ENCODE measurements around the gene TSTD2. TPM values are rescaled to one million over a fixed set of nuclear protein-coding genes. Genes with fewer than 3 reads are reported as not detected.
"Not testable (repeated sequence)": the region's sequence is repeated elsewhere in the genome, so short reads cannot be mapped to it uniquely, and the experiment has no call there.

TSTD2 gene
- total RNA-seq, 1 donor from 2014 or later: 14.4 TPM

DNA sequence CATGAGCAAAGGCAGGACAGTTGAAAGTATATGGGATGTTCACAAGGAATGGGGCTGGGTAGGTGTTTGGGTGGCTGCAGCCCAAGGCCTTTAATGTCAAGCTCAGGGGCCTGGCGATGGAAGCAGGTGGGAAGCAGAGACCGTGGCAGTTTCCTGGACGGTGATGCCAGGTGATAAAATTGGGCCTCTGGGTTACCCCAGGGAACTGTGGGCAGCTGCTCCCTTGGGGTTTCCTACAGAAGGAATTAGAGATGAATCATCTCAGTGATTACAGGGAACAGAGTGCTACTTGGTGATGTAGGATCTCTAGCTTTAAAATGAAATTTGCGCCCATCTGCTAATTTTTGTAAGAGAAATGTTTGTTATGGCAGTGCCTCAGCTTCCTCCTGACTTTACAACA lies 39.2 kb downstream of the TSTD2 start:
- intact Hi-C loops (cut with micrococcal nuclease): no loop called here

DNA sequence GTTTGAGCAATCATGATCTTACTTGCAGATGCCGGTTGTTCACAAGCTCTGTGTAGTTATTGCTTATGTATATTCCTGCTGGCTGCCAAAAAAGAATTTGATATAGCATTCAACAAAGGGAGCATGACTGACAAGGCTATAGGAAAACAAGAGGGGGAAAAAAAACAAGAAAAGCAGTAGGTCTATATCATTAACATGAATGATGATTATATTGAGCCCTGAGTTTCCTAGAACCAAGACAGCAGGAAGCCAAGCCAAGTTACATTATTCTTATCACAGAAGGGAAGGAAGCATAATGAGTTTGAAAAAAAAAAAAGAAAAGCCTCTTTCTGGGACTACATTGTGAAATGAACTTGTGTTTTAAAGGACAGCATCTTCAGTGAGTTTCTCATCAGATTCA lies 41.0 kb downstream of the TSTD2 start:
- intact Hi-C loops (cut with micrococcal nuclease): no loop called here

DNA sequence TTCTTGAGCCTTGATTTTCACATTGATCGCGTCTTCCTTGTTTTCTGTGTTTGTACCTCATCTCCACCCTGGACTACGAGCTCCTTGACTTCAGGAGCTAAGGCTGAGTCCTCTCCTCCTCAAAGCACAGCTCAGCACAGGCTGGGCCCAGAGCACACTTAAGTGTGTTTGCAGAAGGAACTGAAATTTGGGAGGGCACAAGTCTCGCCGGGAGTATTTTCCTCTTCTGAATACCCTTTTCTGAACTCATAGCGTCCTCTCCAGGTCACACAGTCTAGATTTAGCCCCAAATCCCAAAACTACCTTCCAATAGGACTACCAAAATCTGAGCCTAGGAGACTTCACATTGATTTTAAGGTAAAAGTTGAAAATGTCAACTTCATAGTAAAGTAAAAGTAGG lies 41.6 kb downstream of the TSTD2 start:
- intact Hi-C loops (cut with micrococcal nuclease): no loop called here

DNA sequence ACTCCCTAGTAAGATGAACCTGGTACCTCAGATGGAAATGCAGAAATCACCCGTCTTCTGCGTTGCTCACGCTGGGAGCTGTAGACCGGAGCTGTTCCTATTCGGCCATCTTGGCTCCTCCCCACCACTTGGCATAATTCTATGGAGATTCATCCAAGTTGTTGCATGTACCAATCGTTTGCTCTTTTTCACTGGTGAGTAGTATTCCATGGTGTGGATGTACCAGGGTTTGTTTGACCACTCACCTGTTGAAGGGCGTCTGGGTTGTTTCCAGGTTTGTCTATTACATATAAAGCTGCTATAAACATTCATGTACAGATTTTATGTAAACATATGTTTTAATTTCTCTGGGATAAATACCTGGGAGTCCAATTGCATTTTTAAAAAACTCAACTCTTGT lies 46.3 kb downstream of the TSTD2 start:
- intact Hi-C loops (cut with micrococcal nuclease): not testable (repeated sequence)

DNA sequence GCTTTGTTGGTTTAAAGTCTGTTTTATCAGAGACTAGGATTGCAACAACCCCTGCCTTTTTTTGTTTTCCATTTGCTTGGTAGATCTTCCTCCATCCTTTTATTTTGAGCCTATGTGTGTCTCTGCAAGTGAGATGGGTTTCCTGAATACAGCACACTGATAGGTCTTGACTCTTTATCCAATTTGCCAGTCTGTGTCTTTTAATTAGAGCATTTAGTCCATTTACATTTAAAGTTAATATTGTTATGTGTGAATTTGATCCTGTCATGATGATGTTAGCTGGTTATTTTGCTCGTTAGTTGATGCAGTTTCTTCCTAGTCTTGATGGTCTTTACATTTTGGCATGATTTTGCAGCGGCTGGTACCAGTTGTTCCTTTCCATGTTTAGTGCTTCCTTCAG lies 48.4 kb downstream of the TSTD2 start:
- intact Hi-C loops (cut with micrococcal nuclease): not testable (repeated sequence)

DNA sequence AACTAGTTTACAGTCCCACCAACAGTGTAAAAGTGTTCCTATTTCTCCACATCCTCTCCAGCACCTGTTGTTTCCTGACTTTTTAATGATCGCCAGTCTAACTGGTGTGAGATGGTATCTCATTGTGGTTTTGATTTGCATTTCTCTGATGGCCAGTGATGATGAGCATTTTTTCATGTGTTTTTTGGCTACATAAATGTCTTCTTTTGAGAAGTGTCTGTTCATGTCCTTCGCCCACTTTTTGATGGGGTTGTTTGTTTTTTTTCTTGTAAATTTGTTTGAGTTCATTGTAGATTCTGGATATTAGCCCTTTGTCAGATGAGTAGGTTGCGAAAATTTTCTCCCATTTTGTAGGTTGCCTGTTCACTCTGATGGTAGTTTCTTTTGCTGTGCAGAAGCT lies 51.6 kb downstream of the TSTD2 start:
- intact Hi-C loops (cut with micrococcal nuclease): not testable (repeated sequence)

DNA sequence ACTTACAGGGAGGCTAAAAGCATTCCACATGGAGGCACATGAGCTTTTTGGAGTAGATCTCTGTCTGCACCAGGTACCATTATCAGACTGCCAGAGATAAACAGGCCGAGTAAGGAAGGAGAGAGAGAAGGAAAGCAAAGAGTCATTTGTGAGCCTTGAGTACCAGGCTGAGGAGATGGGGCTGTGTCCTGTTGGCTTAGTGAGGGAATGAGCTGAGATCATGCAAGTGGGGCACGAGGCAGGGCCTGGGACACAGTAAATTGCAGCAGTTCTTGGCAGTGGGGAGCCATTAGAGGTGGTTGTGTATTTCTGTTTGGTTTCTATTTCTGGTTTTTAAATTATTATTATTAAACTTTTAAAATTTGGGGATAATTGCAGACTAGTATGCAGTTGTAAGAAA lies 53.3 kb downstream of the TSTD2 start:
- intact Hi-C loops (cut with micrococcal nuclease): no loop called here

DNA sequence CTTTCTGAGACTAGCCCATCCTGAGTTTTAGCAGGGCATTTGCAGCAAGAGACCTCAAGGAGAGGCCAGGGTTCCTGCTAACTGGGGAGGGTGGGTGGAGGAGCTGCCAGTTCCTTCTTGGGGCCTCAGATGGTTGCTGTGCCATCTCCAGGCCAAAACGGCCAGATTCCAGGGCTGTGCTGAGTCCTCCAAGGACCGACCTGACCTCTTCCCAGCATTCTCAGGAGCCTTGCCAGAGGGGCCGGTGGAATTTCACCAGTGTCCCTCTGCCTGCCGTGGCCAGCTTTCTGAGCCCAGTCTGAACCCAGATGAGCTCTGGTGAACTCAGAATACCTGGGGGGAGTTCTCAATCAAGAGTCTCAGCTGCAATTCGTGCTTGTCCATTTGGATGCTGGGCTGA lies 54.3 kb downstream of the TSTD2 start:
- intact Hi-C loops (cut with micrococcal nuclease): no loop called here

DNA sequence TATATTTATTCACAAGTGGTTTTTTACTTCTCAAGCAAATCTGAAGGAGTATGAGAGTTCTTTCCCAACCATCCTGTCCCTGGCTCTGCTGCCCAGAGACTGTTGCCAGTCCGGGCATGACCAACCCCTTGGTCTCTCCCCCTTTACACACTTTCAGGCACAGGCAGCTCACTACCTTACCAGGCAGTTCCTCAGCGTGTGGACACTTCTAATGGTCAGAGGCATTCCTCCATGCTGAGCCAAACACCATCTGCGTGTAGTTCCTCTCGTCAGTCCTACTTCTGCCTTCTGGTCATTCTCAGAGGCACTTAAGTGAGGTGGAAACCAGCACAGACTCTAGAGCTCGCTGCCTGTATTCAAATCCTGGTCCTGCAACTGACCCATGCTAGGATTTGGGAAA lies 56.1 kb downstream of the TSTD2 start:
- intact Hi-C loops (cut with micrococcal nuclease): no loop called here

DNA sequence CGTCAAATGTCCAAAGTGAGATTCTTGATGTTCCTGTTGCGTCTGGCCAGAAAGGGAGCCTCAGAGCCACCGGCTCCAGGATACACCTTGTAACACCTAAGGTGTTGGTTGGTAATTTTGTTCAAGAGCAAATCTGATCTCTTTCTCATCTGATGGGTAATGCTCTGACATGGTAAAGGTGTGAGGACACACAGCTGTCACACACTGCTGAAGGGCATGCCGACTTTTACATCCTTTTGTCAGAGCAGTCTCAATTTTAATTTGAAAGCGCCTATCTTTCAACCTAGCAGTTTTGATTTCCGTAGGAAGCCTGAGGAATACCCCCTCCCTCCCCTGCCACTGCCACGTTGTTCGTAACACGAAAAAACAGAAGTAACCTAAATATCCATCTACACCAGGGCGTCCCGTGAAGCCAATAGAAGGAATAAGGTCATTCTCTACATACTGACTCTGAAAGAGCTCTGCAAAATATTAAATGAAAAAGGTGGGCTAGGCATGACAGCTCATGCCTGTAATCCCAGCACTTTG lies 57.4 kb downstream of the TSTD2 start:
- intact Hi-C loops (cut with micrococcal nuclease): loop anchor here (1.0 to 2.0 kb wide), 3 partner anchors 17 to 65 kb away; partner anchors contain the start of genes NCBP1 and TSTD2

DNA sequence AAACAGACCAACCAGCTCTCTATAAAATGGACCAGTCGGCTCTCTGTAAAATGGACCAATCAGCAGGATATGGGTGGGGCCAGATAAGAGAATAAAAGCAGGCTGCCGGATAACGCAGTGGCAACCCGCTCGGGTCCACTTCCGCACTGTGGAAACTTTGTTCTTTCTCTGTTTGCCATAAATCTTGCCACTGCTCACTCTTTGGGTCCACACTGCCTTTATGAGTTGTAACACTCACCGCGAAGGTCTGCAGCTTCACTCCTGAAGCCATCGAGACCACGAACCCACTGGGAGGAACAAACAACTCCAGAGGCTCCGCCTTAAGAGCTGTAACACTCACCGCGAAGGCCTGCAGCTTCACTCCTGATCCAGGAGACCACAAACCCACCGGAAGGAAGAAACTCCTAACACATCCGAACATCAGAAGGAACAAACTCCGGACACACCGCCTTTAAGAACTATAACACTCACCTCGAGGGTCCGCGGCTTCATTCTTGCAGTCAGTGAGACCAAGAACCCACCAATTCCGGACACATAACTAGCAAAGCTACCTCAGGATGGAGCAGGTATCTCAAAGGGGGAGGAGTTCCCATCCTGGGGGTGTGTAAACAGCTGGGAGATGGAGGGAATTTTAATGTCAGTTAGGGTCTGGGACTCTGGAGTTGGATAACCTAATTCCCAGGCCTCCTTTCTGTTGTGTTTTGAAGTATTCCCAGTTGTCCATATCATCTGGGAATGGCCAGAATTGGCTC lies 58.1 kb downstream of the TSTD2 start:
- intact Hi-C loops (cut with micrococcal nuclease): loop anchor here (1.0 to 2.0 kb wide), 3 partner anchors 16 to 64 kb away; partner anchors contain the start of genes NCBP1 and TSTD2

DNA sequence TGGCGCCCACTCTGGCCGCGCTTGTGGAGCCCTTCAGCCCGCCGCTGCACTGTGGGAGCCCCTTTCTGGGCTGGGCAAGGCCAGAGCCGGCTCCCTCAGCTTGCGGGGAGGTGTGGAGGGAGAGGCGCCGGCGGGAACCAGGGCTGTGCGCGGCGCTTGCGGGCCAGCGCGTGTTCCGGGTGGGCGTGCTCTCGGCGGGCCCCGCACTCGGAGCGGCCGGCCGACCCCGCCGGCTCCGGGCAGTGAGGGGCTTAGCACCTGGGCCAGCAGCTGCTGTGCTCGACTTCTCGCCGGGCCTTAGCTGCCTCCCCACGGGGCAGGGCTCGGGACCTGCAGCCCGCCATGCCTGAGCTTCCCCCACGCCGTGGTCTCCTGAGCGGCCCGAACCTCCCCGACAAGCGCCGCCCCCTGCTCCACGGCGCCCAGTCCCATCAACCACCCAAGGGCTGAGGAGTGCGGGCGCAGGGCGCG lies 59.0 kb downstream of the TSTD2 start:
- intact Hi-C loops (cut with micrococcal nuclease): loop anchor here (2.0 kb wide), 2 partner anchors 15 to 63 kb away; no protein-coding TSS in a partner anchor

DNA sequence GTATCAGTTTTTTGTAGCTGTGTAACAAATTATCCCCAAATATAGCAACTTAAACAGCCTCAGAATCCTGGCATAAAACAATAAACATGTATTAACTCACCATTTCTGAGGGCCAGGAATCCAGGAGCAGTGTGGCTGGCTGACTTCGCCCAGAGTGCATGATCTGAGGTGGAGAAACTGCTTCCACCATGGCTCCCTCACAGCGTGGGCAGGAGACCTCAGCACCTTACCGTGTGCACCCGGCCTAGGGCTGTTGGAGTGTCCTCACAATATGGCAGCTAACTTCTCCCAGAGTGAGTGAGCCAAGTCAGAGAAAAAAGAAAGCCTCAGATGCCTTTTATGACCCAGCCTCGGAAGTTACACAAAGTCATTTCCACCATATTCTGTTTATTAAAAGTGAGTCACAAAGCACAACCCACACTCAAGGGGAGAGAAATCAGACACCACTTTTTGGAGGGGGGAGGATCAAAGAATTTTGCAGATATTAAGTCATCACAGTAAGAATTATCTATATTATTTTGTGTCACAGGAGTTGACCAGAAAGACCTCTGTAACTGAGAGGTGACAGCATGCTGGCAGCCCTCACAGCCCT lies 59.6 kb downstream of the TSTD2 start:
- intact Hi-C loops (cut with micrococcal nuclease): loop anchor here (2.0 kb wide), 2 partner anchors 15 to 63 kb away; no protein-coding TSS in a partner anchor

DNA sequence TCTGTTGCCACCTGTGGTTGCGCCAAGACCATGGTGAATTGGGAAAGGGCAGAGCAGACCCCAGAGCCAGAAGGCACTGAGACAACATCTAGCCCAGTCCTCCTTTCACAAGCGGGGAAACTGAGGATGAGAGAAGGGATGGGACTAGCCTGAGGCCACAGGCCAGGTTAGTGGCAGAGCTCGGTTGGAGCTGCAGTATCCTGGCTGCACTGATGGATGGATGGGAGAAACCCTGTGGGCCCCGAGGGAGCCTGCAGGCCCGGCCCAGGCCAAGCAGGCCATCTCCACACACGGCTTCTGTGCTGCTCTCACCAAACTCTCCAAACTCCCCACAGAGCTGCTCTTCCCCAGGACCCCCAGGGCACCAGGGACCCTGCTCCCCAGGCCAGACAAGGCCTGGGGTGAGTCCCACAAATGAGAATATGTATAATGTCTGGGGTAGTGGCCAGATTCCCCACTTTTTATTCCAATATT lies 60.2 kb downstream of the TSTD2 start:
- intact Hi-C loops (cut with micrococcal nuclease): no loop called here

DNA sequence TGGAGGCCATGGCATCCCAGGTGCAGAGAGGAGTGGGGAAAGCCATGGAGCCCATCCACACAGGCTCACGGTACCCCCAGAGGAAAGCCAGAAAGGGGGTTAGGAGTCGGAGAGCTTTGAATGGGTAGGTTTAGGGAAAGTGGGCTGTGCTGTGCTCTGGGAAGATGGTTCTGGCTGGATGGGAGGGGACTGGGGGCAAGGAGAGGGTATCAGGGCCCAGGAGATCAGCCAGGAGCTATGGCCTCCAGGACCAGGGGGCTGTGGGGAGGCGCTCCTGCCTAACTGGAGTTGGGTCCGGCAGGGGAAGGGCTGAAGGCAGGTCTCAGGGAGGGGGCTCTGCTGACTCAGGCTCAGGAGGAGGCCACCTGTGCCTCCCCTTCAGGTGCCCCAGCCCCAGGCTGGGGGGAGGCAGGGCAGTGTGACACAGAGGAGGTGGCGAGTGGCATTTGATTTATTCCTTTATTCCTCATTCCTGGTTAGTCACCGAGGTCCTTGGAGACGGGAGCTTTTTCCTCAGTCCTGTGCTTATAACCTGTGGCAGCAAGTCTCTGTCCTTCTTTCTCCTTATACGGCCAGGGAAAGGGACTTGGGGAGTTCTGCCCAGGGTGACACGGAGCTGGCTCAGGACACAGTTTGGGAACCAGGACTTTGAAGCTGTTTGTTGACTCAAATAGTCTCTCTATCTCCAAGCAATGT lies 60.8 kb downstream of the TSTD2 start:
- intact Hi-C loops (cut with micrococcal nuclease): no loop called here

DNA sequence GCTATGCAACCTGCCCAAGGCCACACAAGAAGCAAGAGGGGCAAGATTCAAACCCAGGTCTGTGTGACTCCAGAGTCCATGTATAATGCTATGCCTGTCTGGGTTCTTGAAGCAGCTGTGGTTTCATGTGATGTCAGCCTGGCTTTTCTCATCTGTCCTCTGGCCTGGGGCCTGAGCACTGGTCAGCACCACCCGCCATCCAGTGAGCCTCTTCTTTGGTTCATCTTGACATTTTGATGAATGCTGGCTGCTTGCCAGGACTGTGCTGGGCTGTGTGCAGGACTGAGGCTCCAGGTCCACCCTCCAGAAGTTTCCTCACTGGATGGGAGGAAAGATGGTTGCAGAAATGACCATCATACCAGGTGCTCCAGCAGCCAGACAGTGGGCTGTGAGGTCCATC lies 61.5 kb downstream of the TSTD2 start:
- intact Hi-C loops (cut with micrococcal nuclease): no loop called here

DNA sequence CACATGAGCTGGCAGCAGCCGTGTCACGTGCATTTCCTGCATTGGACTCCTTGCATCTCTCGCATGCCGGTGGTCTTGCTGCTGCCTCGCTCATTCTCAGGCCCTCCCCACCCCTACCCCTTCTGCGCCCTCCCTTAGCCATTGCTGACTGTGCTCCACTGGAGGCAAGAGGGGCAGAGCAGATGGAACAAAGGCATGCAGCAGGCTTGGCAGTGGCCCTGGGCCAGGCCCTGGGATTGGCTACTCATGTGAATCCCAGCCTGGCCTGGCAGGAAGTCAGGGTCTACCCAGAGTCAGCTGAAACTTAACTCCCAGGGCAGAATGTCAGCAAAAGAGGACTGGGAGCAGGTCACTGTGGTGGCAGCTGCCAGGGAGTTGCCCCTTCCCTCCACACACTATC lies 62.3 kb downstream of the TSTD2 start:
- intact Hi-C loops (cut with micrococcal nuclease): no loop called here

DNA sequence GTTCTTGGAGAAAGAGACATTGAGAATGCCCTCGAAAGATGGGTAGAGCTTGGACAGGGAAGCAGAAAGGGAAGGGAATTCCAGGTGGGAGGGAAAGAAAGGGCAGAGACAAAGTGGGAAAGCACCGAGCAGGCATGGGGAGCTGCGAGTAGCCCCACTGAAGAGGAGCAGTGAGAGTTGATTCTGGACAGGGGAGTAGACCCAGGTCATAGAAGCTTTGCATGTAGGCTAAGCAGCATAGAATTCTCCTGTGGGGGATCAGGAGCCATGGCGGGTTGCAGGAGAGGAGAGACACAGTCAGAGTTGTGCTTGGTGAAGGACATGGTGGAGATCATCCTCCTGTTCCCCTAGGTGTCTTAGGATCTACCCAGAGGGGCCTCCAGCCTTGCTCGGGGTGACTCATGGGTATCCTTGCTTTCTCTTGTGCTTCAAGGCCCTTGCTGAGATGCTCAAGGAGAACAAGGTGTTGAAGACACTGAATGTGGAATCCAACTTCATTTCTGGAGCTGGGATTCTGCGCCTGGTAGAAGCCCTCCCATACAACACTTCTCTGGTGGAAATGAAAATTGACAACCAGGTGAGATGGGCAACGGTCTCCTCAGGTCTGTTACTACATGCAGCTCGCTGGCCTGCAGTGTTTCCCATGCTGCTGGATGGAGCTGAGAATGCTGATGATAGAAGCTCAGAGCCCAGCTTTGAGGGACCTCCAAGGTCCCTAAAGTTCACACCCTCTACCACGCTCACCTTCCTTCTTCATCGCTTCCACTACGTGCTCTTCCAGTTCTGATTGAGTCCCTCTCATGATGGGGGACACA lies 64.5 kb downstream of the TSTD2 start:
- intact Hi-C loops (cut with micrococcal nuclease): no loop called here

DNA sequence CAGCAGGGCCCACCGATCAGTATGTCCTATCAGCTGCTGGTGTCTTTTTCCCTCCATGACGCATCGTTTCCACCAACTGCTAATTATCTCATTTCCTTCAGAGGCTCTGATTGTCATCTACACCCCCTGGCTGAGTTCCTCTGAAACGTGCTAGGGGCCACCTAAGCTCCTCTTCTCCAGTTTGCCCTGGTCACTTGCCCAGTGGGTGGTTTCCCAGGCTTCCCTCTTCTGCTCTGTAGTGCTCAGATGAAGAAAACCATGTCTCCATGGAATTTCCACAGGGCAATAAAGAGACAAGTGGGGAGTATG lies 65.3 kb downstream of the TSTD2 start:
- intact Hi-C loops (cut with micrococcal nuclease): no loop called here

DNA sequence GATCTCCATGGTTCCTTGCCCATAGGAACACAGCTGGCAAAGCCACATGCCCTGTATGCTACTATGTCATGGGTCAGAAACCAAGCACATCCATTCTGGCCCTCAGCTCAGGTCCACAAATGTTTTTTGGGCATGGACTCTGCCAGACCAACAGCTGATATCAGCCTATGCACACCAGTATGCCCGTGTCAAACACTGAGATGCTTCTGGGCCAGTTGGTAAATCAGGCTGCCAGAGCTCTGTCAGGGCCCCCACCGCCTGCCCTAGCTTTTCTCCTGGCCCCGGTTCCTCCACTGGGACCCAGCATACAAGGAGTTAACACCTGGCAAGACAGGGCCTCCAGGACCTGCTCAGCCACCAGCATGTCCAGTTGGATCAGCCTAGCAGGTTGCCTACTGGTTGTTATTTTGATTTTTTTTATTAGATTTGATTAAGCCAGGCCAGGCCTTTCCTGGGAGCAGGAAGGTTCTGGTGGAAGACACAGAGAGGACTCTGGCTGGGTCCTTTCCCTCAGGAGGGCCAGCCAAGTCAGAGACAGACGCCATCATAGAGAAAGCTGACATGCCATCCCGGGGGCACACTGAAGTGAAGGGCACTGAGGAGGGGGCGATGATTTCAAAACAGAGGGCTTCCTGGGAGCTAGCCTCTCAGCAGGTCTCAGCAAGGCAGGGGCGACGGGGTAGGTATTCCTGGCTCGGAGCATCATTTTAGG lies 65.8 kb downstream of the TSTD2 start:
- intact Hi-C loops (cut with micrococcal nuclease): no loop called here
